WTC11 (cell line): ENCODE results near the gene GPC1. TPM values are rescaled to one million over a fixed set of nuclear protein-coding genes. Genes with fewer than 3 reads are reported as not detected.

Experiments used
- ATAC-seq: fragments of 200-7000 bp; cut with Tn5 transposase; 2 replicates; pipeline ENCODE4 v1.10.0; 2021; ENCODE audit warnings: mild to moderate bottlenecking, moderate library complexity
- CTCF ChIA-PET: fragments of 300-600 bp; sonication (Branson Sonifier 250); formaldehyde crosslinking; loops from one replicate; lab custom pipeline; 2021; ENCODE audit warnings: antibody characterized with exemption; lab: Charles Lee
- POLR2A ChIA-PET: fragments of 350-600 bp; sonication (Branson Sonifier 250); formaldehyde crosslinking; loops from one replicate; lab custom pipeline; 2021; ENCODE audit warnings: antibody characterized with exemption; lab: Charles Lee
- DNase-seq: peaks from one replicate; pipeline ENCODE4 v3.0.0; 2021; ENCODE audit warnings: low spot score
- H3K27ac Mint-ChIP-seq: 2 replicates; pipeline ENCODE4 v1.8.0; 2021; ENCODE audit warnings: mixed read lengths
- H3K27me3 Mint-ChIP-seq: 2 replicates; pipeline ENCODE4 v1.8.0; 2021; ENCODE audit warnings: low read depth, mild to moderate bottlenecking, moderate library complexity, mixed read lengths
- H3K36me3 Mint-ChIP-seq: 2 replicates; pipeline ENCODE4 v1.8.0; 2021; ENCODE audit warnings: mixed read lengths
- H3K4me1 Mint-ChIP-seq: 2 replicates; pipeline ENCODE4 v1.8.0; 2022; ENCODE audit warnings: mixed read lengths
- H3K4me3 Mint-ChIP-seq: 2 replicates; pipeline ENCODE4 v1.8.0; 2021; ENCODE audit warnings: mild to moderate bottlenecking, moderate library complexity, mixed read lengths
- H3K9me3 Mint-ChIP-seq: 2 replicates; pipeline ENCODE4 v1.8.0; 2021; ENCODE audit warnings: mixed read lengths
- AR ChIP-seq: fragments of 250-450 bp; sonication (Bioruptor Pico); IDR thresholded peaks from 2 replicates; pipeline ENCODE4 v1.9.0; 2021; ENCODE audit warnings: mild to moderate bottlenecking
- ATF2 ChIP-seq: sonication (generic); formaldehyde crosslinking; IDR thresholded peaks from 2 replicates; pipeline ENCODE4 v1.8.1; 2022; ENCODE audit warnings: low read depth, missing genetic modification reagents, borderline replicate concordance
- ATF3 ChIP-seq: sonication (generic); formaldehyde crosslinking; conservative IDR thresholded peaks from 2 replicates; pipeline ENCODE4 v1.8.1; 2022; ENCODE audit warnings: mild to moderate bottlenecking, missing genetic modification reagents
- ATF6 ChIP-seq: sonication (generic); formaldehyde crosslinking; IDR thresholded peaks from 2 replicates; pipeline ENCODE4 v1.8.1; 2023; ENCODE audit warnings: mild to moderate bottlenecking, missing genetic modification reagents
- CBFB ChIP-seq: sonication (generic); formaldehyde crosslinking; IDR thresholded peaks from 2 replicates; pipeline ENCODE4 v1.8.1; 2022; ENCODE audit warnings: mild to moderate bottlenecking, low read depth, missing genetic modification reagents
- ELF4 ChIP-seq: sonication (generic); formaldehyde crosslinking; IDR thresholded peaks from 2 replicates; pipeline ENCODE4 v1.8.1; 2022; ENCODE audit warnings: low read depth, mild to moderate bottlenecking, moderate library complexity, missing genetic modification reagents
- JUN ChIP-seq: sonication (generic); formaldehyde crosslinking; IDR thresholded peaks from 2 replicates; pipeline ENCODE4 v1.8.0; 2023; ENCODE audit warnings: mild to moderate bottlenecking, missing genetic modification reagents
- MYBL2 ChIP-seq: sonication (generic); formaldehyde crosslinking; IDR thresholded peaks from 2 replicates; pipeline ENCODE4 v1.8.1; 2023; ENCODE audit warnings: mild to moderate bottlenecking, moderate library complexity, missing genetic modification reagents
- PRRX2 ChIP-seq: fragments of 250-450 bp; sonication (Bioruptor Pico); IDR thresholded peaks from 2 replicates; pipeline ENCODE4 v1.8.0; 2021; ENCODE audit warnings: mild to moderate bottlenecking
- RORB ChIP-seq: fragments of 250-450 bp; sonication (Bioruptor Pico); IDR thresholded peaks from 2 replicates; pipeline ENCODE4 v1.9.0; 2021; ENCODE audit warnings: mild to moderate bottlenecking
- SMAD3 ChIP-seq: sonication (generic); formaldehyde crosslinking; IDR thresholded peaks from 2 replicates; pipeline ENCODE4 v1.8.0; 2022; ENCODE audit warnings: missing genetic modification reagents, mild to moderate bottlenecking, borderline replicate concordance
- TCF7 ChIP-seq: sonication (generic); formaldehyde crosslinking; IDR thresholded peaks from 2 replicates; pipeline ENCODE4 v1.8.0; 2022; ENCODE audit warnings: mild to moderate bottlenecking, low read depth, missing genetic modification reagents, moderate library complexity
- ZNF138 ChIP-seq: sonication (generic); formaldehyde crosslinking; conservative IDR thresholded peaks from 2 replicates; pipeline ENCODE4 v1.8.1; 2022; ENCODE audit warnings: mild to moderate bottlenecking, moderate library complexity, missing genetic modification reagents
- ZNF263 ChIP-seq: sonication (generic); formaldehyde crosslinking; IDR thresholded peaks from 2 replicates; pipeline ENCODE4 v1.8.1; 2022; ENCODE audit warnings: low read depth, mild to moderate bottlenecking, moderate library complexity, missing genetic modification reagents
- ZNF425 ChIP-seq: fragments of 250-450 bp; sonication (Bioruptor Pico); conservative IDR thresholded peaks from 2 replicates; pipeline ENCODE4 v1.9.0; 2021; ENCODE audit warnings: mild to moderate bottlenecking
- ZNF532 ChIP-seq: fragments of 250-450 bp; sonication (Bioruptor Pico); IDR thresholded peaks from 2 replicates; pipeline ENCODE4 v1.9.0; 2021; ENCODE audit warnings: mild to moderate bottlenecking, borderline replicate concordance
- total RNA-seq: library from RNA; stranded (reverse); gene quantifications from 3 replicates; pipeline ENCODE4 v1.2.3, GENCODE V29; 2021

GPC1 gene
- total RNA-seq, 1 experiment from 2014 or later: 41.5 TPM

- ATAC-seq (no peak), DNase-seq (no peak)
- CTCF ChIA-PET: interaction anchor here (0.6 to 2.4 kb wide), 5 partner anchors 12 to 1051 kb away, joined by 3 to 14 read pairs (median 4); no protein-coding TSS in a partner anchor
- Mint-ChIP-seq H3K27me3 (peaks cover 37% of the 10 kb centered on the region), H3K4me3 (peak overlapping the region; percentile 78), H3K36me3 (no peaks in the 10 kb centered on the region), H3K9me3 (no peaks in the 10 kb centered on the region), H3K27ac (no peak overlapping the region), H3K4me1 (peaks cover 47% of the 10 kb centered on the region)
- TF ChIP-seq AR (CRISPR knock-in tag): no peak
- no peak for TF ChIP-seq ATF2
- no peak for TF ChIP-seq RORB (CRISPR knock-in tag)
- TF ChIP-seq CBFB (CRISPR knock-in tag): no peak
- TF ChIP-seq ZNF263 (CRISPR knock-in tag): no peak
- TF ChIP-seq ATF3: no peak
- no peak for TF ChIP-seq ZNF138 (CRISPR knock-in tag)
- POLR2A ChIA-PET: interaction anchor here (0.6 kb wide), 1 partner anchor 428 kb away, joined by 4 read pairs; the partner anchor contains the start of gene NDUFA10
These were observed 18.1 kb downstream of the GPC1 start for GRCh38 chr2:240453461-240454105.

GRCh38 chr2:240454106-240454901, 18.8 kb downstream of the GPC1 start:
- DNase-seq (no peak), ATAC-seq (no peak)
- POLR2A ChIA-PET: interaction anchor here (0.6 kb wide), 1 partner anchor 429 kb away, joined by 4 read pairs; the partner anchor contains the start of gene NDUFA10
- CTCF ChIA-PET: interaction anchor here (0.9 to 2.4 kb wide), 6 partner anchors 13 to 221 kb away, joined by 3 to 14 read pairs (median 4); no protein-coding TSS in a partner anchor
- peaks cover 37% of the 10 kb centered on the region for H3K27me3 Mint-ChIP-seq
- TF ChIP-seq MYBL2: no peak
- TF ChIP-seq ATF6: no peak
- no peak for TF ChIP-seq TCF7
- TF ChIP-seq ZNF425 (CRISPR knock-in tag): no peak
- TF ChIP-seq ELF4 (CRISPR knock-in tag): no peak
- TF ChIP-seq SMAD3 (CRISPR knock-in tag): no peak
- no peak for TF ChIP-seq CBFB (CRISPR knock-in tag)
- TF ChIP-seq ZNF532: no peak
- TF ChIP-seq JUN: no peak
- no peak for TF ChIP-seq PRRX2
- TF ChIP-seq, all 79 proteins: peak for 0
- H3K9me3 Mint-ChIP-seq: no peaks in the 10 kb centered on the region
- H3K4me3 Mint-ChIP-seq: peak overlapping the region; percentile 78
- peaks cover 47% of the 10 kb centered on the region for H3K4me1 Mint-ChIP-seq
- no peaks in the 10 kb centered on the region for H3K36me3 Mint-ChIP-seq
- H3K27ac Mint-ChIP-seq: no peak overlapping the region
